Caco-2 (cell line): Measurements from ENCODE around the gene BABAM2. TPM values are rescaled to one million over a fixed set of nuclear protein-coding genes. Genes with fewer than 3 reads are reported as not detected.

Experiments
- BruUV-seq: library from RNA; stranded (reverse); fragments of 400-500 nt; replicated peaks from 2 replicates; lab custom pipeline; 2021; lab: Mats Ljungman, UMichigan
- CTCF ChIA-PET: fragments of 300-600 bp; sonication (Branson Sonifier 250); formaldehyde crosslinking; loops from one replicate; lab custom pipeline; 2022; ENCODE audit warnings: antibody characterized with exemption; lab: Charles Lee
- POLR2A ChIA-PET: fragments of 300-600 bp; sonication (Branson Sonifier 250); formaldehyde crosslinking; loops from one replicate; lab custom pipeline; 2022; ENCODE audit warnings: antibody characterized with exemption; lab: Charles Lee
- DNase-seq, 2 experiments: peaks; one replicate each; pipeline versions ENCODE4 v3.0.0 to v3.0.0-alpha.2; 2020 to 2022
- H3K27me3 ChIP-seq: replicated peaks from 2 replicates; pipeline ENCODE4 v1.6.0; 2011; ENCODE audit warnings: low read length; ENCODE audit not compliant: control insufficient read depth, insufficient read depth
- H3K36me3 ChIP-seq: 2 replicates; pipeline ENCODE4 v1.5.1; 2011; ENCODE audit warnings: low read length; ENCODE audit not compliant: control insufficient read depth, insufficient read depth
- H3K4me1 ChIP-seq: fragments of 250-450 bp; sonication (Bioruptor Pico); 2 replicates; pipeline ENCODE4 v1.5.1; 2020; ENCODE audit warnings: mild to moderate bottlenecking
- H3K4me3 ChIP-seq: 2 replicates; pipeline ENCODE4 v1.5.1; 2011; ENCODE audit warnings: low read depth, mild to moderate bottlenecking, control low read depth, low read length
- H3K9me3 ChIP-seq: fragments of 250-450 bp; sonication (Bioruptor Pico); 2 replicates; pipeline ENCODE4 v1.5.1; 2020; ENCODE audit warnings: mild to moderate bottlenecking, moderate library complexity
- H3K27ac Mint-ChIP-seq: one replicate; pipeline ENCODE4 v1.8.0; 2022; ENCODE audit warnings: mixed read lengths; ENCODE audit not compliant: unreplicated experiment
- H3K27me3 Mint-ChIP-seq: one replicate; pipeline ENCODE4 v1.8.0; 2022; ENCODE audit warnings: mixed read lengths; ENCODE audit not compliant: insufficient read depth, unreplicated experiment
- H3K36me3 Mint-ChIP-seq: one replicate; pipeline ENCODE4 v1.8.0; 2022; ENCODE audit warnings: mild to moderate bottlenecking, mixed read lengths; ENCODE audit not compliant: insufficient read depth, unreplicated experiment
- H3K4me1 Mint-ChIP-seq: one replicate; pipeline ENCODE4 v1.8.0; 2022; ENCODE audit warnings: low read depth, mixed read lengths; ENCODE audit not compliant: unreplicated experiment
- H3K4me3 Mint-ChIP-seq: one replicate; pipeline ENCODE4 v1.8.0; 2022; ENCODE audit warnings: mild to moderate bottlenecking, moderate library complexity, mixed read lengths; ENCODE audit not compliant: unreplicated experiment
- H3K9me3 Mint-ChIP-seq: one replicate; pipeline ENCODE4 v1.8.0; 2022; ENCODE audit warnings: mixed read lengths; ENCODE audit not compliant: unreplicated experiment
- intact Hi-C: fragments of 100-400 bp; cut with micrococcal nuclease; formaldehyde crosslinking; loops from one replicate; pipeline ENCODE4 v1.10.0; 2022; ENCODE audit not compliant: unreplicated experiment
- total RNA-seq: library from RNA; stranded (reverse); gene quantifications from 2 replicates; pipeline ENCODE4 v1.2.3, GENCODE V29; 2022
- TF ChIP-seq, protein P1 (sequence below), 2 experiments: fragments of 200-600 bp in 1 of 2; IDR thresholded peaks; 1 replicate in 1 of 2; 2 replicates in 1 of 2; pipeline versions ENCODE4 v1.5.1 to v1.8.0; 2011 to 2022; ENCODE audit warnings: antibody characterized with exemption in 1 of 2, control low read depth in 1 of 2, inconsistent platforms in 1 of 2, low read depth in 1 of 2, low read length in 1 of 2, mild to moderate bottlenecking in 1 of 2, moderate library complexity in 1 of 2; ENCODE audit not compliant: insufficient read depth in 1 of 2, severe bottlenecking in 1 of 2, unreplicated experiment in 1 of 2

Gene BABAM2
- total RNA-seq, 1 experiment from 2014 or later = 57.3 TPM

DNA sequence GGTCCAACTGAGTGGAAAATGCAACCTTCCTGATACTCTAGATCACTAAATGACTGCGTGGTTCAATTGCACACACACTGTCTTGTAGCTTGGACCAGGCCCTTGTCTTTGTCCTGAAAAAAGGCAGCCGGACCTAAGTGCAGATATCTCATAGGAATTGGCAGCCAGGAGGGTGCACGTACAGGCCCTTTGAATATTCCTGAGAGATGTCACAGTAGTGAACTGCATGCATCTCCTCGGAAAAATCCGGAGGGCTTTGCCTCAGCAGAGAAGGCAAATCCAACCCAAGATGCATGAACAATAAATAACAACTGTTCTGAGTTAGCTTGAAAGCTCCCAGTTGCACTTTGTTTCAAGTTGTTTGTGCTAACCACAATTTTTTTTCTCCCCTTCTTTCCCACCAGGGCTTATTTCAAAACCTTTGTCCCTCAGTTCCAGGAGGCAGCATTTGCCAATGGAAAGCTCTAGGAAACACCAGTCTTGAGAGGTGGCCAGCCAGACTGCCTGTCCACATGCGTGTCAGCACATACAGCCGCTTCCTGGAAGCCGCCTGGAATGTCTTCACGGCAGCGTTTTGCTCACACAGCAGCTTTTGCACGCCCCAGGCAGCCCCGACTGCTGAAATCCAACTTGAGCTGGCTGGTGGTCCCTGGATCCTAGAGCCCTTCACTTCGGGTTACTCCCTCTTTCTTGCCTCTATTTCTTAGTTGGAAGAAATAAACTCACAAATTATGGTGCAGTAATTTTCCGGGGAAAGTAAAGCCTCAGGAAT, 447.7 kb downstream of the BABAM2 start:
- DNase-seq = no peak
- Mint-ChIP-seq H3K9me3 (no peaks in the 10 kb centered on the region), H3K4me3 (peak overlapping the region; percentile 18), H3K4me1 (peaks cover 23% of the 10 kb centered on the region), H3K36me3 (peaks cover 7% of the 10 kb centered on the region), H3K27me3 (no peaks in the 10 kb centered on the region), H3K27ac (peak overlapping the region; percentile 93)
- TF ChIP-seq, protein P1, sequence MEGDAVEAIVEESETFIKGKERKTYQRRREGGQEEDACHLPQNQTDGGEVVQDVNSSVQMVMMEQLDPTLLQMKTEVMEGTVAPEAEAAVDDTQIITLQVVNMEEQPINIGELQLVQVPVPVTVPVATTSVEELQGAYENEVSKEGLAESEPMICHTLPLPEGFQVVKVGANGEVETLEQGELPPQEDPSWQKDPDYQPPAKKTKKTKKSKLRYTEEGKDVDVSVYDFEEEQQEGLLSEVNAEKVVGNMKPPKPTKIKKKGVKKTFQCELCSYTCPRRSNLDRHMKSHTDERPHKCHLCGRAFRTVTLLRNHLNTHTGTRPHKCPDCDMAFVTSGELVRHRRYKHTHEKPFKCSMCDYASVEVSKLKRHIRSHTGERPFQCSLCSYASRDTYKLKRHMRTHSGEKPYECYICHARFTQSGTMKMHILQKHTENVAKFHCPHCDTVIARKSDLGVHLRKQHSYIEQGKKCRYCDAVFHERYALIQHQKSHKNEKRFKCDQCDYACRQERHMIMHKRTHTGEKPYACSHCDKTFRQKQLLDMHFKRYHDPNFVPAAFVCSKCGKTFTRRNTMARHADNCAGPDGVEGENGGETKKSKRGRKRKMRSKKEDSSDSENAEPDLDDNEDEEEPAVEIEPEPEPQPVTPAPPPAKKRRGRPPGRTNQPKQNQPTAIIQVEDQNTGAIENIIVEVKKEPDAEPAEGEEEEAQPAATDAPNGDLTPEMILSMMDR (IDR thresholded peaks at IDR 0.05; ENCODE audit: insufficient read depth in 1 of 2, low read depth in 1 of 2, low read length in 1 of 2, severe bottlenecking in 1 of 2, unreplicated experiment in 1 of 2) = no peak
- no peak overlapping the region for H3K4me3 ChIP-seq
- peaks cover 28% of the 10 kb centered on the region for H3K4me1 ChIP-seq
- intact Hi-C loops = no loop called here
- H3K27me3 ChIP-seq = no peaks in the 10 kb centered on the region
- BruUV-seq = no TSS peak
- no peaks in the 10 kb centered on the region for H3K9me3 ChIP-seq
- ChIA-PET CTCF (no interaction called here), POLR2A (no interaction called here)
- peaks cover 4% of the 10 kb centered on the region for H3K36me3 ChIP-seq

DNA sequence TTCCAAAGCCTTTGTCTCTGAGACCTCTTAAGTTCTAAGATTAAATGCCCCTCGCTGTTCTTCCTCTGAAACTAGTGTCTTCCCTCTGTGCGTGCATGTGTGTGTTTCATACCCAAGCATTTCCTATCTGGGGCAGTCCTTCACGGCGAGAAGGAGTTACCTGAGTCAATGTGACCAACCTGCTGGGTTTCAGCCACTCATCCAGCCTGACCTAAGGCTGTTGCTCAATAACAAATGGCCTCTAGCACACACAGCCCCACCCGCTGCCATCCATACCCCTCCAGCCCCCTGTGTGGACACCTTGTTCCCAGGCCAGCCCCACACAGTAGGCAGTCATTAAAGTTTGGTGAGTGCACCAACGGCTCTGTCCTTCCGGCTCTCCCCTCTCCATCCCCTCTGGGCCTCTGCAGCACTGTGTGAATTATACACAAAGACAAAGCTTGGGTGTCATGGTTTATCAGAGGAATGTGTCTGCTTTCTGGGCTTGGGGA, 448.3 kb downstream of the BABAM2 start:
- H3K27me3 Mint-ChIP-seq = no peaks in the 10 kb centered on the region
- Histone ChIP-seq H3K36me3 (peaks cover 4% of the 10 kb centered on the region), H3K4me3 (no peak overlapping the region), H3K9me3 (no peaks in the 10 kb centered on the region), H3K27me3 (no peaks in the 10 kb centered on the region), H3K4me1 (peaks cover 28% of the 10 kb centered on the region)
- H3K4me1 Mint-ChIP-seq = peaks cover 23% of the 10 kb centered on the region
- intact Hi-C loops = no loop called here
- H3K4me3 Mint-ChIP-seq = peak overlapping the region; percentile 18
- ChIA-PET CTCF (no interaction called here), POLR2A (no interaction called here)
- H3K9me3 Mint-ChIP-seq = no peaks in the 10 kb centered on the region
- TF ChIP-seq, protein P1 (IDR thresholded peaks at IDR 0.05; ENCODE audit: insufficient read depth in 1 of 2, low read depth in 1 of 2, low read length in 1 of 2, severe bottlenecking in 1 of 2, unreplicated experiment in 1 of 2) = no peak
- H3K27ac Mint-ChIP-seq = peak overlapping the region; percentile 93
- H3K36me3 Mint-ChIP-seq = peaks cover 7% of the 10 kb centered on the region
- BruUV-seq = no TSS peak
- DNase-seq = no peak

DNA sequence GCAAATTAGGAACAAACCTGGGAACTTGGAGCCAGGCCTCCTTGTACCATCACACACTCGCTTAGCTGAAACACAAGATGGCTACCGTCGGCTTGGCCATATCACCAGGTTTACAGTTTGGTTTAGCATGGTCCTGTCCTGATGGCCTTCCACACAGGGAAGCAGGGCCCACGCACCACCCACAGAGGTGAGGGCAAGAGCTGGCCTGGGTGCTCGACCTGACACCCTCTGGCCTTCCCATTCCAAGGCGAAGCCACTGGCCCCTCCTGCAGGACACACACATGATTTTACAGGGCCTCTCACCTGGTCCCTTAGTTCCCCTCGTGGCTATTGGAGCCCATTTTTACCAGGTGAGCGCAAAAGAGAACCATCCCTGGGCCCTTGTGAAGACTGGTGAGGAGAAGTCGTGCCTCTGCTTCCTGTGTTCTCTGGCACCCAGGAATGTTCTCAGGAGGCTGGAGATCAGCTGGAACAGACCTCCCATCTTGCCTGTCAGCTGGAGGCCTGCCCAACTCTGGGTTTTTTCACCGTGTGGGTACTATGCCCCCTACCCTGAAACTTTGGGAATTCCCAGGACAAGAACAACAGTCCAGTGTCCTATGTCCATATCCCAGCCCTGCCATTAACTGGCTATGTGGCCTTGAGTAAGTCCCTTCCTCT, 449.1 kb downstream of the BABAM2 start:
- no peaks in the 10 kb centered on the region for H3K9me3 ChIP-seq
- ChIA-PET CTCF (no interaction called here), POLR2A (no interaction called here)
- Mint-ChIP-seq H3K4me3 (no peak overlapping the region), H3K27me3 (no peaks in the 10 kb centered on the region), H3K9me3 (no peaks in the 10 kb centered on the region), H3K36me3 (peaks cover 7% of the 10 kb centered on the region), H3K4me1 (peaks cover 23% of the 10 kb centered on the region), H3K27ac (peak overlapping the region; percentile 93)
- no peak for DNase-seq
- peaks cover 4% of the 10 kb centered on the region for H3K36me3 ChIP-seq
- intact Hi-C loops = no loop called here
- no TSS peak for BruUV-seq
- no peak overlapping the region for H3K4me3 ChIP-seq
- no peaks in the 10 kb centered on the region for H3K27me3 ChIP-seq
- TF ChIP-seq, protein P1 (IDR thresholded peaks at IDR 0.05; ENCODE audit: insufficient read depth in 1 of 2, low read depth in 1 of 2, low read length in 1 of 2, severe bottlenecking in 1 of 2, unreplicated experiment in 1 of 2) = no peak
- peaks cover 30% of the 10 kb centered on the region for H3K4me1 ChIP-seq
